CD4-positive, alpha-beta T cell treated with Interleukin-12 subunit alpha and Interleukin-12 subunit beta, for 1 hour (primary cell): ENCODE data around the gene CHRDL2.

Source experiments
- DNase-seq: peaks from one replicate; pipeline ENCODE4 v3.0.0-alpha.2; 2020

Gene CHRDL2

GRCh38 chr11:74683941-74684481 is 47.2 kb downstream of the CHRDL2 start:
- no peak for DNase-seq

- no peak for DNase-seq
These were observed 47.9 kb downstream of the CHRDL2 start for GRCh38 chr11:74683279-74683871.

- DNase-seq = no peak
These were observed 48.4 kb downstream of the CHRDL2 start for GRCh38 chr11:74682731-74683278.

GRCh38 chr11:74681686-74682651 is 49.3 kb downstream of the CHRDL2 start:
- no peak for DNase-seq

- no peak for DNase-seq
These were observed 50.3 kb downstream of the CHRDL2 start for GRCh38 chr11:74680703-74681531.

- DNase-seq = no peak
These were observed 51.1 kb downstream of the CHRDL2 start for GRCh38 chr11:74680035-74680671.

DNA sequence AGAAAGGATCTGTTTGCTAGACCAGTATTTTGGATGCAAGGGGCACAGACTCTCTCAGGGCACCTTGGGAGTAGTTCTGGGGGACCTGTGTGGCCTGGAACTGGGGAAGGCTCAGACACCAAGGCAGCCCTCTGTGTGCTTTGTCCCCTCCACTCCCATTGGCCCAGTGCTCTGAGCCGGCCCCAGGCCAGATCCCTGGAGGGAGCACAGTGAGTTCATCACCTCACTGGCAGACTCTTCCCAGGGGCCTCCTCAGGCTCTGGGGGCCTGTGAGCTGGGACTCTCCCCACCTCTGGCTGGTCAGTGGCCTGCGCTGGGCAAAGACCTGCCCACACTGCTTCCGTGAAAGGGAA is 51.7 kb downstream of the CHRDL2 start:
- DNase-seq = no peak

DNA sequence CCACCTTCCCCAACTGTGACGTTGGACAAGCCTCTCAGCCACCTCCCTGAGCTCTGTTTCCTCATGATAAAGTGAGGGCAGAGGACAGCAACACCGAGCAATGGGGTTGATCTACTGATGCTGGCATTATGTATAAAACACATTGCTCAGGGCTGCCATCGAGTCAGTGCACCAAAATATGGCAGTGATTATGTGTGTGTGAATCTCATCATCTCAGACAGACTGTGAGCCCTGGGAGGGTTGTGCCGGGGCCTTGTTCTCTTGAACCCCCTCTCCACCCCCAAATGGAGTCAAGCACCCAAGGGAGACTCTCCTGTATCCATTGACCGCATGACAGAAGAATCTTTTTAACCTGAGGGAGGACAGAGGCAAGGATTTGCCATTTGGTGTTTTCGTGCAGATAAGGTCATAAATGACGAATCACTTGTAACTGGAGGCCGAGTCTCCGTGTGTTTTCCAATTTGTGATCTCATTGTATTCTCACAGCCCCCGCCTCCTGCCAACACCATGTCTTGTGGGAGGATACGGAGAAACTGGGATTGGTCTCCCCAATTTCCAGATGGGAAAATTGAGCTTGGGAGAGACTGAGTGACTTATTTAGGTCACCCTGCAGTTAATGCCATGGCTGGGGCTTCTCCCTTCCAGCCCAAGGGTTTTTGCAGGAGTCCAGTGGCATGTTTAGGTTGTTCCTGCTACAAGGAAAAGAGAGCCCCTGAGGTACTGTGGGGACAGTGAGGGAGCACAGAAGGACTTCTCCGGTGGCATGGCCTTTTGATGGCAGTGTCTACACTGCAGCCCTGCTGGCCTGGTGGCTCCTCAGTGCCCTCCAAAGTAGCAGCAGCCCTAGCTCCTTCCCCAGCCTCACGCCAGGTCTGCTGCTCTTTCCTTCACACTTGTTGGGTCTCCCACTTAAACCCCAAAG is 52.4 kb downstream of the CHRDL2 start:
- no peak for DNase-seq

DNA sequence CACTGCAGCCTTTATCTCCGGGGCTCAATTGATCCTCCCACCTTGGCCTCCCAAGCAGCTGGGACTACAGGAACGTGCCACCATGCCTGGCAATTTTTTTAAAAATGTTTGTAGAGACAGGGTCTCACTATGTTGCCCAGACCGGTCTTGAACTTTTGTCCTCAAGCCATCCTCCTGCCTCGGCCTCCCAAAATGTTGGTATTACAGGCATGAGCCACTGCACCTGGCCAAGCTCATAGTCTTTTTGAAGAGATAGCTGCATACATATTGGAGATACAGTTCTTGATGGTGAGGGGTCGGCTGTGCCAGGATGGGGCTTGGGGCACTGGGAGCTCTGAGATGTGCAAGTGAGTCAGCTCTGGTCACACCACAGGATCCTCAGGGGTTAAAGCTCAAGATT is 53.2 kb downstream of the CHRDL2 start:
- DNase-seq = no peak

GRCh38 chr11:74677131-74677530 is 54.1 kb downstream of the CHRDL2 start:
- no peak for DNase-seq

- no peak for DNase-seq
These were observed 54.6 kb downstream of the CHRDL2 start for GRCh38 chr11:74676596-74676995.

DNA sequence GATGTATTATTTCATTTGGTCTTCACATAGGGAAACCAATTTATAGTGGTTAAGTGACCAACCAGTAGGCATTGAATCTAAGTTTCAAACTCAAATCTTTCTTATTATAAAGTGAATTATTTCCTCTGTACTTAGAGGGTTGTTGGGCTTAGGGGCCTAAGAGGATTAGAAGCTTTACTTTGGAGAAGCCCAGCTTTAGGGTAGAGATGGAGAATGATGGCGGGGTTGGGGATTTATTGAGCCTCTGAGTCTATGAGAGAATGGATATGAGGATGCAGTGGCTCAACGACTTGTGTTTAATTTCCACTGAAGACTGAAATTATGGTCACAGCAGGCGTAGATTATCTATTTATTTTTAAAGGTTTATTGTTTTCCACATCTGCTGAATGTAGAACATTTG is 55.5 kb downstream of the CHRDL2 start:
- DNase-seq = no peak

DNA sequence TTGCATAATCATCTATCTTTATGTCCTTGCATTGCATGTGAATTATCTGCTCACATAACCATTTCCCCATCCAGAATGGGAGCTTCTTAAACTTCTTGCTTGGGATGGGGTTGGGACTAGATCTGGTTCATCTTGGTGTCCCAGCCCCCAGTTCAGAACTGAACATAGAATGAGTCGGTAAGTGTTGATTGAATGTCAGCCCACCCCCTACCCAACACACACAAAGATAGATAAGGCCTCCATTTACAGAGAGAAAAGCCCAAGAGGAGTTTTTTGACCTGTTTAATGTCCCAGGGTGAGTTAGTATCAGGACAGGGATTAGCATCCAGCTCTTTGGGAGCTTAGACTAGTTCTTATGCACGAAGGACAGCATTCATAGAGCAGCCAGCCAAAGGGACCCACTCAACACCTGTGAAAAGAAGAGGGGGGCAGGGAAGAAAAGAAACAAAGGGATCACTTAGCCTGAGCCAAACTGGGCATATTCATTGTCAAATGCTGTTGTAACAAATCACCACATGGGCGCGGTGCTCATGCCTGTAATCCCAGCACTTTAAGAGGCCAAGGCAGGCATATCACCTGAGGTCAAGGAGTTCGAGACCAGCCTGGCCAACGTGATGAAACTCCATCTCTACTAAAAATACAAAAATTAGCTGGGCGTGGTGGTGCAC is 57.4 kb downstream of the CHRDL2 start:
- no peak for DNase-seq

- DNase-seq = no peak
These were observed 58.1 kb downstream of the CHRDL2 start for GRCh38 chr11:74672956-74673692.

DNA sequence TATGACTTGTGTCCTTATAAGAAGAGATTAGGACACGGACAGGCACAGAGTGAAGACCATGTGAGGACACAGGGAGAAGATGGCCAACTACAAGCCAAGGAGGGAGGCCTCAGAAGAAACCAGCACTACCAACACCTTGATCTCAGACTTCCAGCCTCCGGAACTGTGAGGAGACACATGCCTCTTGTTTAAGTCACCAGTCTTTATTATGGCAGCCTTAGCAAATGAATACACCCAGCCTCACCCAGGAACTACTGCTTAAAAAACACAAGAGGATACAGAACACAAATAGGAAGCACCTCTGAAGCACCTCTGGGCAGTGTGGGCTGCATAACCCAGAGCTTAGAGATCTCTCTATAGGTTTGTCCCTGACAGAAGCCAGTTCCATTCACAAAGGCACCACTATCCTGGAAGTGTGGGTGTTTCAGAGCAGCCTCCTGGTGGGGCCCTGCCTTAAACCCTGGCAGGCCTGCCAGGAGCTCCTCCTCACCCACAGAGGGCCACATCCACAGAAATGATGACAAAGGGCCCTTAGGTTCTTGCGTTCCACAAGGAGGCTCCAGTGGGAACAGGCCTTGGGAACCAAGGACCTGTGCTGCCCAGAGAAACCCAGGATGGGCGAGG is 58.8 kb downstream of the CHRDL2 start:
- DNase-seq = no peak

DNA sequence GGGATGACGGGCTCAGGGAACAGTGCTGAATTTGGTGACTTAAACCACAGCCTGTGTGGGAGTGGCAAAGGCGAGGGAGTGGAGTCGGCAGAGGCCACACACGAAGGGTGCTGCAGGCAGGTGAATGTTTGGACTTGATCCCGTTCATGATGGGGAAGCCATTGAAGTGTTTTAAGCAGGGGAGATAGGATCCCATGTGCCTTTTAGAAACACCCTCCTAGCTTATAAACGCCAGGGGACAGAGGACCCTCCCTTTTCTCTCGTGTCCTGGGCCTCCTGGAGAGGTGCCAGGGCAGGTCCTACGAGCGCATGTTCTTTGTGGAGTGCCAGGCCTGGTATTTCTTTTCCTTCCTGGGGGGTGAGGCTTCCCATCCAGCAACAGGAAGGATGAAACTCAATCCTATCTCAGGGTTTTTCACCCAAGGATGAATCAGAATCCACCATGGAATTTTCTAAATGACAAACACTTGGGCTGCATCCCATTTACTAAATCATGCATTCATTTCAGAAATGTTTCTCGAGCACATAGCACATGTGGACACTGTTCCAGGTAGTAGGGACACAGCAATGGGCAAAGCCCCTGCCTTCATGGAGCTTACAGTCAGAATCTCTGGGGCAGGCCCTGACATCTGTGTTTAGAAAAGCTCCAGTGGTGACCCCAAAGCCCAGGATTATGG is 59.6 kb downstream of the CHRDL2 start:
- no peak for DNase-seq

GRCh38 chr11:74670171-74670570 is 61.1 kb downstream of the CHRDL2 start:
- no peak for DNase-seq

DNA sequence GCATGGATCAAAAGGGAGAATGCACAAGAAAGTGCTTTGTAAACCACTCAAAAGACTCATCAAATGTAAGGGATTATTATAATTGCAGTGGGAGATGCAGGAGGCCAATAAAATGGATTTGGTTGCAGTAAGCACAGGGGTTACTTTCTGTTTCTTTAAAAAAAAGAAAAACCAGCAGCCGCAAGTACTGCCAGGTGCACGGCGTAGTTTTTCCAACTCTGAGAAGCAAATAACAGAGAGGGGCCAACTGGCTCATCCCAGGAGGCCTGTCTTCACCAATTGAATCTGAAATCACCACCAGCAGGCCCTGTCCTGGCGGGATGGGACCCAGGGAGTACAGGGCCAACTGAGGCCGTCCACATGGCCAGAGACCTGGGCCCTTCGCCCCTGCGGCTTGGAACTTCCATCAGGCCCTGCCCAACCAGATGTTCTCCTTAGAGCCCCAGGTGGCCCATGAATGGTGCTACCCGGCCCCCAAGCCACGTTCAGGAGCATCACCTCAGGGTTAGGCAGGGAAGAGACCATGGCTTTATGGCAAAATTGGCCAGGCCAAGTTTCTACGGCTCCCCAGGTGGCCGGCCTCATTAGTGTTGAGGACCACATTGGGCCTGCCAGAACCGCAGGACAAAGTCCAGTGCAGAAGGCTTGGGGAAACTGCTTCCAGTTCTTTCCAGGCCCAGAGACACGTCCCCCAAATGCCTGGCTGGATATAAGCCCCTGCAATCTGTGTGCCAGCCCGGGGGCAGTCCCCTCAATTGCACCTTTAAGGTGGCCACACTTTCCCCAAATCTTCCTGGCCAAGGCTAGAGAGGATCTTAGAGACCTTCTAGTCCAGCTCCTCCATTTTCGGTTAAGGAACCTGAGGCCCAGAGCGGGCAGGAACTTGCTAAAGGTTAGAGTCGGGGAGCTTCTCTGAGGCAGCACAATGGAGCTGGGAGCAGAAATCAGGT is 61.7 kb downstream of the CHRDL2 start:
- DNase-seq = no peak
